ENCODE data around the gene MYO3A.

GRCh38 chr10:26156019-26156418 is 222.0 kb downstream of the MYO3A start:
- TF ChIP-seq CTCF (IDR thresholded peaks at IDR 0.05 in 4 of 5, conservative IDR thresholded peaks at IDR 0.05 in 1 of 5) (no peak), POLR2A (IDR thresholded peaks at IDR 0.05) (no peak)

Data from gastrocnemius medialis (tissue), 4 donors.